SK-N-SH (cell line): ENCODE measurements around the gene SUGT1.
"Not testable (repeated sequence)": the region's sequence is repeated elsewhere in the genome, so short reads cannot be mapped to it uniquely, and the experiment has no call there.

Experiments used
- EP300 ChIP-seq, 2 experiments: IDR thresholded peaks; 2 replicates each; pipeline versions ENCODE4 v1.4.0 to v1.6.1; 2012; ENCODE audit warnings: borderline replicate concordance in 1 of 2, low read depth in 1 of 2, low read length in 1 of 2
- GABPA ChIP-seq: IDR thresholded peaks from 2 replicates; pipeline ENCODE4 v1.4.0; 2012; ENCODE audit warnings: low read depth, mild to moderate bottlenecking
- JUND ChIP-seq: IDR thresholded peaks from 2 replicates; pipeline ENCODE4 v1.4.0; 2012
- POLR2AphosphoS5 ChIP-seq: IDR thresholded peaks from 2 replicates; pipeline ENCODE4 v1.6.1; 2012; ENCODE audit warnings: low read depth, low read length
- RAD21 ChIP-seq: IDR thresholded peaks from 2 replicates; pipeline ENCODE4 v1.6.1; 2012; ENCODE audit warnings: mild to moderate bottlenecking, low read length
- RCOR1 ChIP-seq: fragments of 150-350 bp; IDR thresholded peaks from 2 replicates; pipeline ENCODE4 v1.6.1; 2017; ENCODE audit warnings: antibody characterized with exemption, low read length
- RXRA ChIP-seq: IDR thresholded peaks from 2 replicates; pipeline ENCODE4 v1.4.0; 2012; ENCODE audit warnings: low read depth, mild to moderate bottlenecking, borderline replicate concordance
- TAF1 ChIP-seq: IDR thresholded peaks from 2 replicates; pipeline ENCODE4 v1.6.1; 2012; ENCODE audit warnings: low read depth, mild to moderate bottlenecking, low read length, moderate library complexity, borderline replicate concordance
- TEAD4 ChIP-seq: IDR thresholded peaks from 2 replicates; pipeline ENCODE4 v1.4.0; 2012; ENCODE audit warnings: mild to moderate bottlenecking, borderline replicate concordance; ENCODE audit not compliant: insufficient read depth
- TF ChIP-seq, protein P1 (sequence below): fragments of 200-600 bp; sonication (generic); IDR thresholded peaks from 2 replicates; pipeline ENCODE4 v1.6.1; 2017; ENCODE audit warnings: antibody characterized with exemption, mild to moderate bottlenecking, moderate library complexity
- TF ChIP-seq, protein P2 (sequence below): IDR thresholded peaks from 2 replicates; pipeline ENCODE4; 2012
- TF ChIP-seq, protein P3 (sequence below): fragments of 150-350 bp; IDR thresholded peaks from 2 replicates; pipeline ENCODE4 v1.6.1; 2017; ENCODE audit warnings: antibody characterized with exemption, low read length, low read depth, borderline replicate concordance

DNA sequence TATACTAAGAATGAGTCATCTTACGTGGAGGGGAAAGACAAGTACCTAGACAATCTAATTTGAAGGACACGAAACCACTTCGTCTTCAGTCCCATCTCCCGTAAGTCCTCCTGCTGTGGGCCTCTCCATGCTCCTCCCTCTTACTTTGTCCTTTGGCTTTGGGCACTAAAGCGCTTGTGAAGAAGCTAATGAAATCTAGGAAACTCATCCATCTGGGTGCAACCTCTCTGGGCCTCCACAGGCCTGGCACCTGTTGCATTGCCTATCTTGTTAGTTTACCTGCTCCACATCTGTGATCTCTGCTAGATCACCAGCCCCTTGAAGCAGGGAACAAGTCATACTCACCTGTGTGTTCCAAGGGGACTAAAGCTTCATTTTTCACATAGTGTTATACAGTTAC, 42.5 kb upstream of the SUGT1 start:
- TF ChIP-seq RAD21; RXRA; JUND; TAF1; EP300 (IDR thresholded peaks at IDR 0.05; ENCODE audit: borderline replicate concordance in 1 of 2, low read depth in 1 of 2, low read length in 1 of 2); POLR2AphosphoS5; TEAD4; RCOR1; GABPA: not testable (repeated sequence)
- TF ChIP-seq, protein P1, sequence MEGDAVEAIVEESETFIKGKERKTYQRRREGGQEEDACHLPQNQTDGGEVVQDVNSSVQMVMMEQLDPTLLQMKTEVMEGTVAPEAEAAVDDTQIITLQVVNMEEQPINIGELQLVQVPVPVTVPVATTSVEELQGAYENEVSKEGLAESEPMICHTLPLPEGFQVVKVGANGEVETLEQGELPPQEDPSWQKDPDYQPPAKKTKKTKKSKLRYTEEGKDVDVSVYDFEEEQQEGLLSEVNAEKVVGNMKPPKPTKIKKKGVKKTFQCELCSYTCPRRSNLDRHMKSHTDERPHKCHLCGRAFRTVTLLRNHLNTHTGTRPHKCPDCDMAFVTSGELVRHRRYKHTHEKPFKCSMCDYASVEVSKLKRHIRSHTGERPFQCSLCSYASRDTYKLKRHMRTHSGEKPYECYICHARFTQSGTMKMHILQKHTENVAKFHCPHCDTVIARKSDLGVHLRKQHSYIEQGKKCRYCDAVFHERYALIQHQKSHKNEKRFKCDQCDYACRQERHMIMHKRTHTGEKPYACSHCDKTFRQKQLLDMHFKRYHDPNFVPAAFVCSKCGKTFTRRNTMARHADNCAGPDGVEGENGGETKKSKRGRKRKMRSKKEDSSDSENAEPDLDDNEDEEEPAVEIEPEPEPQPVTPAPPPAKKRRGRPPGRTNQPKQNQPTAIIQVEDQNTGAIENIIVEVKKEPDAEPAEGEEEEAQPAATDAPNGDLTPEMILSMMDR = not testable (repeated sequence)
- TF ChIP-seq, protein P2, sequence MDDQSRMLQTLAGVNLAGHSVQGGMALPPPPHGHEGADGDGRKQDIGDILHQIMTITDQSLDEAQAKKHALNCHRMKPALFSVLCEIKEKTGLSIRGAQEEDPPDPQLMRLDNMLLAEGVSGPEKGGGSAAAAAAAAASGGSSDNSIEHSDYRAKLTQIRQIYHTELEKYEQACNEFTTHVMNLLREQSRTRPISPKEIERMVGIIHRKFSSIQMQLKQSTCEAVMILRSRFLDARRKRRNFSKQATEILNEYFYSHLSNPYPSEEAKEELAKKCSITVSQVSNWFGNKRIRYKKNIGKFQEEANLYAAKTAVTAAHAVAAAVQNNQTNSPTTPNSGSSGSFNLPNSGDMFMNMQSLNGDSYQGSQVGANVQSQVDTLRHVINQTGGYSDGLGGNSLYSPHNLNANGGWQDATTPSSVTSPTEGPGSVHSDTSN = not testable (repeated sequence)
- TF ChIP-seq, protein P3, sequence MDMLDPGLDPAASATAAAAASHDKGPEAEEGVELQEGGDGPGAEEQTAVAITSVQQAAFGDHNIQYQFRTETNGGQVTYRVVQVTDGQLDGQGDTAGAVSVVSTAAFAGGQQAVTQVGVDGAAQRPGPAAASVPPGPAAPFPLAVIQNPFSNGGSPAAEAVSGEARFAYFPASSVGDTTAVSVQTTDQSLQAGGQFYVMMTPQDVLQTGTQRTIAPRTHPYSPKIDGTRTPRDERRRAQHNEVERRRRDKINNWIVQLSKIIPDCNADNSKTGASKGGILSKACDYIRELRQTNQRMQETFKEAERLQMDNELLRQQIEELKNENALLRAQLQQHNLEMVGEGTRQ = not testable (repeated sequence)
